Measurements from ENCODE around the gene OR10V1.
A peak's percentile ranks its signal among the peaks of the same experiment; 100 is the strongest.
"Not testable (repeated sequence)": the region's sequence is repeated elsewhere in the genome, so short reads cannot be mapped to it uniquely, and the experiment has no call there.

OR10V1 gene

GRCh38 chr11:59708537-59708936 is 5.1 kb downstream of the OR10V1 start:
- peak; percentile 22 for DNase-seq

GRCh38 chr11:59707371-59707770 is 6.3 kb downstream of the OR10V1 start:
- no peak for DNase-seq

- peak; percentile 87 for DNase-seq
These were observed 6.9 kb downstream of the OR10V1 start for GRCh38 chr11:59706518-59707285.

GRCh38 chr11:59705294-59705693 is 8.4 kb downstream of the OR10V1 start:
- peak; percentile 41 for DNase-seq

- DNase-seq, result not testable (repeated sequence)
These were observed 10.1 kb downstream of the OR10V1 start for GRCh38 chr11:59703515-59703914.

- not testable (repeated sequence) for DNase-seq
These were observed 13.5 kb downstream of the OR10V1 start for GRCh38 chr11:59700157-59700556.

- DNase-seq, result no peak
These were observed 15.1 kb downstream of the OR10V1 start for GRCh38 chr11:59698506-59698905.

- no peak for DNase-seq
These were observed 20.7 kb downstream of the OR10V1 start for GRCh38 chr11:59692915-59693314.

- DNase-seq, result no peak
These were observed 22.5 kb downstream of the OR10V1 start for GRCh38 chr11:59691156-59691555.

- DNase-seq, result no peak
These were observed 24.6 kb downstream of the OR10V1 start for GRCh38 chr11:59689015-59689414.

- not testable (repeated sequence) for DNase-seq
These were observed 32.4 kb downstream of the OR10V1 start for GRCh38 chr11:59681260-59681725.

GRCh38 chr11:59680287-59681154 is 33.1 kb downstream of the OR10V1 start:
- DNase-seq, result peak; percentile 67

- DNase-seq, result no peak
These were observed 34.3 kb downstream of the OR10V1 start for GRCh38 chr11:59679347-59679746.

GRCh38 chr11:59678813-59679165 is 34.9 kb downstream of the OR10V1 start:
- no peak for DNase-seq

GRCh38 chr11:59678118-59678812 is 35.4 kb downstream of the OR10V1 start:
- peak; percentile 25 for DNase-seq

- no peak for DNase-seq
These were observed 37.4 kb downstream of the OR10V1 start for GRCh38 chr11:59676205-59676604.

GRCh38 chr11:59674291-59674690 is 39.4 kb downstream of the OR10V1 start:
- no peak for DNase-seq

GRCh38 chr11:59673291-59673690 is 40.4 kb downstream of the OR10V1 start:
- DNase-seq, result no peak

GRCh38 chr11:59671471-59671870 is 42.2 kb downstream of the OR10V1 start:
- DNase-seq, result no peak

- peak; percentile 48 for DNase-seq
These were observed 44.0 kb downstream of the OR10V1 start for GRCh38 chr11:59669611-59670009.

GRCh38 chr11:59668950-59669610 is 44.6 kb downstream of the OR10V1 start, which contains the start of gene PATL1:
PATL1 (minus strand) TSS chr11:59669037; CDS start chr11:59668895, 142 bp downstream.
- peak; percentile 98 for DNase-seq
